GM21526 (cell line): ENCODE results near the gene EN2.

Experiments
- ATAC-seq: cut with Tn5 transposase; IDR thresholded peaks from one replicate; pipeline ENCODE4 v1.9.1; 2021; ENCODE audit warnings: moderate library complexity; ENCODE audit not compliant: unreplicated experiment, low FRiP score

The EN2 gene

DNA sequence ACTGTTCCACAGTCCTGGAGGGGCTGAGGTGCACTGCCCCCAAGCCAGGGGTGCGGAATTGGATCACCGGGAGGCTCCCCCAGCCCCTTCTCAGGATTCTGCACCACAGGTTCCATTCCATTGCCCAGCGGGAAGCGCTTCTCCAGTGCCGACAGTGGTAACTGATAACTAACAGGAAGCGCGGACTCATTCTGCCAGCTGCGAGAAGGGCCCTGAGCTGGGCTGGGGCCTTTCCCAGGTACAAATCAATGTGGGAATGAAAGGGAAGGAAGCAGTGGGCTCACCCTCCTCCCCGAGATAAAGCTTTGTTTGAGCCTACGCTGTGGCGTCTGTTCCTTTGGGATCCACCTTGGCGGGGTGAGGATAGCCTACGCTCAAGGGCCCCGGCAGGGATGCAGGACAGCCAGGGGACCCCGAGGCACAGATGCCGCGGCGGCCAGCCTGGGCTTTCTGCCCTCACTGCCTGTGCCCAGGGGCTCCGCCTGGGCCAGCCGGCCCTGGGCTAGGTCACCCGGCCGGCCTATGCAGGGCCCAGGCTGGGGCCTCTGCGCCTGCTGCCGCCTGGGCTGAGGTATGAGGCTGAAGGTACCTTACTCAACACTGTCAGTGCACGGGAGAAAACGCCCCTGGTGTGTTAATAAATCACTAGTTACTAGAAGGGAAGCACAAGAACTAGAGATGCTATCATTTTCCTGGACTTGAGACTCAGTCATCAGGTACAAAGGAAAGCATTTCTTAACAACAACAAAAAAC lies 39.4 kb downstream of the EN2 start:
- no peak for ATAC-seq

DNA sequence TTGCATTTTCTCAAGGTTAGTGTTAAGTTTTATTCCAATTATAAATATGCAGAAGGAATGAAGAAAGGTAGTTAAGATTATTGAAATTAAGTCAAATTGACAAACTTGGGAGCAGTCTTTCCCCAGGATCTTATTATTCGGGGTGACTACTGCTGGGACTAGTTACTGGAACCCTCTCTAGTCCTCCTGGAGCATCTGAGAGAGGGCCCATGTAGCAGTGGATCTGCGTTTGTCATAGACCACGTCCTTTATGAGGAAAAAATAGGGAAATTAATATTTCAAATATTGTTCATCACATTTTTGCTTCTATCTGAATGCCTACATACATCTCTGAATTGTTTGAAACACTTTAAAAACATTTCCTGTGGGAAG lies 47.5 kb downstream of the EN2 start:
- ATAC-seq, result no peak

DNA sequence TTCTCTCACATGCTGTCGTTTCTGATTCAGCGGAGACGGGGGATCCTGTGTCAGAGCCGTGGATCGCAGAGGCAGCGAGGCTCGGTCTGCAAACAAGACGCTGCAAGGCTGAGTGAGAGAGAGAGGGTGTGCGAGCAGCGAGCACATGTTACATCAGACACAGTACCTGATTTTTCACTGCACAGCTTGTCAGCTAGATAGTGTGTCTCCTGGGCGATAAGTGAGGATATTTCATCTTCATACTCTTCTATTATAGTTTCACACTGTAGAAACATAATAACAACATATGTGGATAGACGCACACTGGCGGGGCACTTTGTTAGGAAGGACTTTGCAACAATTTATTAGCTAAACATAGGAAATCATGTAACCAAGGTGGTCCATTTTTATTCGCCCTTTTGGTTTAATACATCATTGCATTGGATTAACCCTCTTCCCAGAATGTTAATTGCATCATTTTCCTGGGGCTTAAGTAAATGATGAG lies 49.0 kb downstream of the EN2 start:
- ATAC-seq, result no peak

DNA sequence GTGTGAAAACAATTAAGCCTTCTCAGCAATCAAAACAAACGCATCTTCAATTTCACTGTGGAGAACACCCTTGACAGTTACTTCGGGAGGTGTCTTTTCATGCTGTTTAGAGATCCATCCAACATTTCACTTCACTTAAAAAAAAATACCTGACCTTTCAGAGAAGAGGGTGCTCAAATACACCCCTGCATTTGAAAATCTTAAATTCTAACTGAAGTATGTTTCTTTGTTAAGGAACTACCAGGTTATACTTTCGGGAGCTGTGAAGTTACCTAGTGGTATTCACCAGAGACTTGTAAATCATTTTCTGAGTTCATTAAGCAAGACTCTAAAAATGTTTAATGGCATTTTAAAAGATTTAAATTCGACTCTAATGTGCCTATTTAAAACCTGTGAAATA lies 49.6 kb downstream of the EN2 start:
- no peak for ATAC-seq

DNA sequence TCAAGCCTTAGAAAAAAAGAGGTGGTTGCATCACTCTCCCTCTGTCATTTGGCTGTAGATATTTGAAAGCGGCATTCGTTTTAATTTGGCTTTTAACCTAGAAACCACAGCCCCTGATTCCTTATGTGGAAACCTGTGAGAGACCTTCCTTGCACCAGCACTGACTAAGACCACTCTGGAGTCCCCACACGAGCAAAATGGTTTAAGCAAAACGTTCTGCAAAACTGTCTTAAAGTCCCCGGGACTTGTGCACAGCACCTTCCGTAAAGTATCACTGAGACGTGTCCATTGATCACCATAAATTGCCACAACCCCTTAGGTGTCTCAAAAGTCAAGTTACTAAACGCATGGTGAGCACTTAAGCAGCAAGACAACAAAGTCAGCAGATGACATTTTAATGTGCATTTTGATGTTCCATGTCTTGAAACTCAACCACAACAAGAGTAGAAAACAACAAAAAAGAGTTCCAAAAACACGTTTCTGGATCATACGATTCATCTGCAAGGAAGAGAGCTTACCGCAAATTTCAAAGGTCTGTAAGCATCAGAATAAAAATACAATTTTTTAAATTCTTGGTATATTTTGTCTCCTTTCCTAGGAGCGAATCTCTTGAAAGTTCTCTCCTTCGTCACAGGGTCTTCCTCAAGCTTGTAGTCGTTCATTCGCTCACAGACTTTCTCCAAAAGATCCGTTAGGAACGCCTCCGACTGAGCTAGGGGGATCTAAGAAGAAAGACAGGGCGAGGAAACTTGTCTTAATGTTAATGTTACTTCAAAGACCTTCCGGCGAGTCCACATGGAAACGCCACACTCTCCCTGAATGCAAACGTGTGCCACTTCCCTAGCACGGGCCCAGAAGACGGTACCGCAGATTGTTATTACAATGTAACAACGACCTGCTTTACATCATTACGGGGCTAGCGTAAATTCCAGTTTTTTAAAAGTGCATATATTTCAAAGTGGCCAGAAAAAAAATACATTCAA lies 50.7 kb downstream of the EN2 start:
- no peak for ATAC-seq

DNA sequence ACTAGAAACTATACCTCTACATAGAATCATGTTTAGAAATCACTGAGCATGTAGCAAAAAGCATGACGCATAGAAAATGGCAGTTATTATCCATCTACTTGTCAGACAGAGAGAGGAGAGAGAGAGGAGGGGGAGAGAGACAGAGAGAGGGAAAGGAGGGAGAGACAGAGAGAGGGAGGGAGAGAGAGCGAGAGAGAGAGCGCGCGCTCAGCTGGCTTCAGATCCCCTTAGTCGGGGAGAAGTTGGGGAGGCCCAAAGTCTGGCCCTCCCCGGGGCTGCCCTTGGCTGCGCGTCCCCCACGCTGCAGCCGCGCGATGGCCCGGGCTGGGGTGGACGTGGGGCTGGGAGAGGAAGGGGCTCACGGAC lies 51.4 kb downstream of the EN2 start:
- ATAC-seq, result no peak

DNA sequence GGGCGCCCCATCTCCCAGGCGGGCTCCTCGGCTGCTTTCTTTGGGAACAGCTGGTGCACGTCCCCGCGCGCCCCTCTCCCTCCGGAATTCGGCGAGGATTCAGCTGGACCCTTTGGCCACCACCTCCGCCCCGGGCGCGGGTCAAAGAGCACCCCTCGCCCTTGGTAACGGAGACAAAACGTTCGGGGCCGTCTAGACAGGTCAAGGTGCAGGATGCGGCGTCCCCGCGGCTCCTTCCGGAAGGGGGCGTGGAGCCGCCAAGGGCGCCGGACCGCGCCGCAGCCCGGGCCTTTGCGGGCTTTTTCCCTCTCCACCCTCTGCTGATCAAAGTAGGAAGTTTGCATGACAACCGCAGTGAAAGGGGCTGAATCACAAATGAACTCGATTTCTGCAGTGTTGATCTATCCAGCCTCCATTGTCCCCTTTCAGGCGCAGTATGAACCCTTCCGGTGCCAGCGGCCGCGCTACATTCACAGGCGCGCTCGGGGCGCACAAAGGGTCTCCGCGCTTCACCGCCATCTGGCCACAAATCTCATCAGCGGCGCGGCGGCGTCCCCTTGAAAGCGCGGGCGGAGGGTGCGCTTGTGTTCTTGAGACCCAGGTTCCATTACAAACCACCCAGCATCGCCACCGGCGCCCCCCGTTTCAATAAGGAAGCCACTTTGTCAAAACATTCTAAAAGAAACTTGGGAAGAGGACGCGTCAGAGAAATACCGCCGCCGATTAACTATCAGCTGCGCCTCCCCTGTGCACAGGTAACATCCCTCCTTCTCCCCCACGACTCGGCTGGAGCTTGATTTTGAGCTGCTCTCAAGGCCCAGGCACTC lies 52.0 kb downstream of the EN2 start:
- ATAC-seq, result no peak

DNA sequence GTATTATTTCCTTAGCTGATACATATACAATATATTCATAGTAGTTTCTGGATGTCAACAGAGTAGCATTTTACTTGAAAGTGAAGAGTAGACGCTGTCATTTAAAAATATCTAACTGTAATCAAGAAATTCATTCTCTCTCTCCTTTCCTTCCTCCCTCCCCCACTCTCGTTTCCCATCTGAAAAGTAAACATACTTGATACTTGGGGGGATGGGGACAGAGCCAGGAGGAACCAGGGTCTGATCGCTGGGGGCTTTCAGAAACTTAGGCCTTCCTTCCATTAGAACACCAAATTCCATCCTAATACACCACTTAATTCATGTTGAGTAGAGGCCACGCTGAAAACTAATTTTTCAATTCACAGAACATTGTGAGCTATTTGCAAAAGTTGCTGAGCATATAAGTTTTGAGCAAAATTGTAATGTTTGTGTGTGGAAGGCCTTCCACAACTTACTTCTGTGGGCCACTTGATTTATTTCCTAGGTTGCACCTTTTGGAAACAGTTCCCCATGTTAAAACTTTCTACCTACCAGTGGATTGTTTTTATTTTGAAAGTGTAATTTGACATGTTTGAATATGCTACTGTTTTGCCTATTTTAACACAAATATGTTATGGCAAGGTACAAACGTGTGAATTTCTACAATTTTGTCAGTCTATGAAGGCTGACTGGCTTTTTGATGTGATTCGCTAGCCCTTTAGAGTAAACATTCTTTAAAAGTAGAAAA lies 53.2 kb downstream of the EN2 start:
- no peak for ATAC-seq

DNA sequence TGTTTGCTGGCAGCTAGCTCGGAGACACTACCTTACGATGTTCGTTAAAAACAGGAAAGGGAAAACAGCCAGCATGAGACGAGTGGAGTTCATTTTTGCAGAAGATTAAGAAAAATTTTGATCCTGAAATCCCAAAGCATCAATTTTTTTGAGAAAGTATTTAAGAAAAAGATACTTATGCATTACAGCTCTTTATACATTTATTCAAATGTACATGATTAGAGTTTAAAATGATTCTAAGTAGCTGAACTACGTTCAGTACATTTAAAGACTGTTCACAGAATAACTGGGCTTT lies 53.7 kb downstream of the EN2 start:
- ATAC-seq, result no peak

DNA sequence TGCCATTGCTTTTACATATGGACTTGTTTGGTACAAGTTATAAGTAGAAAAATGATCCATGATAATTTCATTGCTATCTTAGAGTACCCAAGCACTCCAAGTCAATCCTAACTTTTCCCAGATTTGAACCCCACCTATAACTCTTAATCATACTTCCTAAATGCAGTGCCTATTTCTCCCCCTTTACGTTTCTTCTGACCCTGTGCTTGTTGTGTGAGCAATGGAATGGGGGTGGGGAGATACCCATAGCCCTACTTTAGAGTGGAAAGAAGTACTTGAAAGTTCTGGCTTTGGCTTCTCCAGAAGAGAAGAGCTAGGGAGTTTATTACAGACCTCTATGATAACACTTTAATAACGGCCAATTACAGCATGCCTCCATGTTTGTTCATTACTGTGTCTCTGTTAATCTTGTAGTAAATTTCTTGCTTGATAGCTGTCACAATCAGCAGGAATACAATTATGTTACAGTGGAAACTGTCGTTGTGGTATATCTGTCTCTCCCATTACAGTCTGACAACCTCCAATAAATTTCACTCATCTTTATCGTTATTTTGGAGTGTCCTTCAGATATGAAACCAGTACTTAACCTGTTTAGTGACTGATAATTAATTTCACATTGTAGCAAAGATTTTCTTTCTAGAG lies 54.4 kb downstream of the EN2 start:
- ATAC-seq, result no peak

DNA sequence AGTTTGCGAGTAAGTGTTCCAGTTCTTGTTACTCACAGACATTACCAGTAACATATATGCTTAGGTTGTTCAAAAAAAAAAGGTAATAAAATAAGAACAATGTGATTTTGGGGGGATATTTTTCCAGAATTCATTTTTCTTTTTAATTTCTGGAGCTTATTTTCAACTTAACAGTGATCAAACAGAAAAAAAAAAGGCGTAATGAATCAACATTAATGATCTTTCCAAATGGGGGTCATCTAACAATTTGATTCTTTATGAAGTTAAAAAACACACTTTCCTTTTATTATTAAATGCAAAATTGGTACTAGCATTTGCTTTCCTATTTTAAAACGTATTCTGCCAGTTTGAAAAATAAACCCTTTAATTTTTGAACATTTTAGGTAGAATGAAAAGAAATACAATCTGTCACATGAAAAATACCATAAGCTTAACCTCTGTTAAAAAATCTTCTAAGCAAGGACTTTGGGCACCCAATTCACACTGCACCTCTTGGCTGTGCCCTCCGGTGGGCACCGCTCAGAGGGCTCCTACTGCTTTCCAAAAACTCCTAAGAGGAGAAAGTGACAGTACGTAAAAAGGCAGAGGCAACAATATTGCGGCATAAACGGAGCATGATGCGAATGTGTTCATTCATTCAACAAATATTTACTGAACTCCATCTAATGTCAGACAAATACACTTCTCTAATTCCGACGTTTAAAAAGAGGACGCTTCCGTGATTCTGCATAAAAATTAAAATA lies 55.8 kb downstream of the EN2 start:
- ATAC-seq, result no peak

DNA sequence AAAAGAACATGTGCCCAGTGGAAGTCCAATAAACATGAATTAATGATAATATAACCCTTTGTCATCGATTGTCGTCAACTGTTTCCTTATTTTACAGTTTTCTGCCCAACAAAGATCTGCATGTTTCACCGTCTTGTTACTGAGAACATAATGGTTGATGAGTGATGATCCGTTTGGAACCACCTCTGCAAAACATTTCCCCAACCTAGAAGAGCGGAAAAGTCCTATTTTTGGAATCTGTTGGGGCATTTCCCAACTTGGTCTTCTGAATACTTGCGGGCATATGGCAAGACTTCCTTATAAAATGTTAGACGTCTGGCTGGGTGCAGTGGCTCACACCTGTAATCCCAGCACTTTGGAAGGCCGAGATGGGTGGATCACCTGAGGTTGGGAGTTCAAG lies 56.4 kb downstream of the EN2 start:
- no peak for ATAC-seq
